ENCODE measurements around the gene WDR6.

The WDR6 gene

DNA sequence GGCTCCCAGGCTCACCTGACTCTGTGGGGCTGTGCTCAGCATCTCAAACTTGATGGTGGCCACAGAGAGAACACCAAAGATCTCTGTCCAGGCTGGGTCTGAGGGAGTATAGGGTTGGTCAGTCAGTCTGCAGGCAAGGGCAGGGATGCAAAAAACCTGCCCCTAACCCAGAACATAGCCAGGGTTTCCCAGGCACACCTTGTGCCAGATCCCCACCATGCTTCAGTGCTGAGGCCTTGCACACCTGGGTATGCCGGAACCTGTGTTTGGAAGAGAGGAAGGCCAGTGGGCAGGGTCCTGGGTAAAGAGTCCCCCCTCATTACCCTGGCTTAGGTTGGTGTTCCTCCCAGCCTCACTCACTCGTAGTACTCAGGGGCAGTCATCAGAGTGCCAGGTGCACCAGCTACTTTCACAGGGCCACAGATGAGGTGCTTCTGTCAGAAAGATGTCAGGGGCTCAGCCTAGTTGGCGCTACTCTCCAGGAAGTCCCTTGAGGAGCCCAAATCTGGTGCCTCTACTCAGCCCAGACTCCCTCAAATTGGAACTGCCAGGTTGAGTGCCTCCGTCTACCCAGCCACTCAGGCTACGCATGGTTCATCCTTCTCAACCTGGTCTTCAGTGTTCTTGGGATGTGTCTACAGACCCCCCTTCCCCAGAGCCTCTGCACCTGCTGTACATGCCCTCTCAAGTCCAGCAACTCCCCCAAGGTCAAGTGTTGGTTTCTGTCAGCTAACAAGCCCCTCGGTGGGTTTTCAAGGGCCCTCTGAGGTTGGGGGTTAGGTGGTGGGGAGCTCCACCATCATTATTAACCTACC lies 9.4 kb downstream of the WDR6 start:
- DNase-seq (ENCODE audit: low spot score) = no peak

DNA sequence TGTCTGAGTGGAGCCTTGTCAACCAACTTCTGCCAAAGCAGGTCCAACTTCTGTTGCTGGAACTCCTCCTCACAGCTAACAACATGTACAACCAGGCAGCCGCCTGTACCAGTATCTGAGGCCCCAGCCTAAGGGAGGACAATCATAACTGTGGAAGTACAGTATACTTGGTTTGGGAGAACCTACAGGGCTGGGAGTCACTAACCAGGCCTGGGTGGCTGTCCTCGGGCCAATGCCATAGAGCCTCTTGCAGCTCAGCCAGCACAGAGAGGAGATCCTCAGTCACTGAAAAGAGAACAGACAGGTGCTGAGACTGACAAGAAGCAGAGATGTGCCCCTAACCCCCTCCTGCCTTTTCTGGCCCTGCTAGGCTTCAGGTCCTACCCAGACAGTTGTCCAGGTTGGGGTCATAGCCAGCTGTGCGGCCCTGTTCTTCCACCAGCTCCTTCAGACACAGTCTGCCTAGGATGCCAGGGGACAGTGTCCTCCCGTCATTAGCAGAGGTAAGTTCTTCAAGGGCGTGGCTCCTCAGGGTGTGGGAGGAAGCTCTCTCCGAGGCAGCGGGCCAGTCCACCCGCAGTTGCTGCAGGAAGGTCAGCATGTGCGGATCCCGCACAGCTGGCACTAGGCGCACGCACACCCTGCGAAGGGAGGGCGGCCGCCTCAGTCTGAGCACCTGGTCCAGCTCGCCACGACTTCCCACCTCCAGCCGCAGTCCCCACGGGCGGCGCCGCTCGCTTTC lies 10.2 kb downstream of the WDR6 start:
- DNase-seq (ENCODE audit: low spot score) = no peak

DNA sequence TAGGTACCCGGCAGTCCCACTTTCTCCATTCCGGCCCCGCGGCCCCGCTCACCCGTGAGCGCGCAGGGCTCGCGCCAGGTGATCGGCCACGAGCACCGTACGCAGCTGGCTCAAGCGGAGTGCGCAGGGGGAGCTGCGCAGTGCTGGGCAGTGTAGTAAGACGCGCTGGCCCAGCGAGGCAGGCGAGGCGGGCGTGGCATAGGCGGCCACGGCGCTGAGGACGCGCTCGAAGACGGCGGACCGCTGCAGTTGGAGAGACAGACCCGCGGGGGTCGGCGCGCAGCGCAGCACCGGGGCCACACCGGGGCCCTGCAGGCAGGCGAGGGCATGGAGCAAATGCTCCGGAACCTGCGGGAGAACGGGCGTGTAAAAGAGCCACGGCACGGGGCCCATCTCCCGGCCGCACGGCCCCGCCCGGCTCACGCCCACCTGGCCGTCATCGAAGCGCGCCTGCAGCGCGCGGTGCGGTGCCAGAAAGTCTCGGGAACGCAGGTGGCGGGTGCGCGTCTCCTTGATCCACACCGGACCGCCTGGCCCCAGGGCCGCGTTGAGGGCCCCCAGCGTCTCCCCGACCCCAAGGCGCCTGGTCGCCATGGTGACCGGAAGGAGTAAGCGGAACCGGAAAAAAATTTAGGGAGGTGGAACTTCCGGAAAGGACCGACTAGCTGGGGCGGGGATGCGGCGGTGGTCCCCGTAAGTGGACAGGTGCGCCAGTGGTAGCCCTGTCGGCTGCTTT lies 10.9 kb downstream of the WDR6 start, which contains the start of gene DALRD3:
DALRD3 (minus strand) TSS at position 610 of the 736 bp plus-strand sequence; CDS start at position 594, 16 bp downstream.
- peak; percentile 83 for DNase-seq (ENCODE audit: low spot score)

DNA sequence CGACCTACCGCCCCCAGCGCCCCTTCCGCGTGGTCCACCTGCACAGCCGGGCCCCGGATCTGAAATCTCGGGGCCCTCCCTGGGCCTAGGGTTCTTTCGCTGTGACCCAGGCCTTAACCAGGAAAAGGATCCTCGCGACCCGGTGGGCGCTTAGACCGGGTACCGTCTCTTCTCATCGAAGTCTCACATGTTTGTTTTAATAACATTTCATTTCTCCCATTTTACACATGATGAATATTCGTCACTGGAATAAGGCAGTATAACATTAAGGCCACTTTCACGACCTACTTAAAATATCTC lies 11.5 kb downstream of the WDR6 start:
- no peak for DNase-seq (ENCODE audit: low spot score)

DNA sequence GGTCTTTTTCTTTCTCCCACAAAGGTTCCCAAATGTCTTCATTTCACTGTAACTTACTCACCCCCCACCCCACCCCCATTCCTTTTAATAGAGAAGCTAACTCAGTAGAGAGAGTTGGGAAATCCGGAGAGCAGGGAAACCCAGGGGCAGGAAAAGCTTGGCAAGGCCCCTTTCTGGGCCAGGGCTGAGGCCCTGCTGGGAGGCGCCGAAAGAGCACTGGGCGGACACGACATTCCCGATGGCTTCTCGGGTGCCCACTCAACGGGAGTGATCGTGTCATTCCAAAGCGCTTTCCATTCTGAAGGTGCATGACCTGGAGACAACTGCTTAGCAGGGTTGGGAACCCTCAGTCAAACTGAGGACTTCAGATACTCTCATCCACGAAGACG lies 12.7 kb downstream of the WDR6 start:
- no peak for DNase-seq (ENCODE audit: low spot score)

DNA sequence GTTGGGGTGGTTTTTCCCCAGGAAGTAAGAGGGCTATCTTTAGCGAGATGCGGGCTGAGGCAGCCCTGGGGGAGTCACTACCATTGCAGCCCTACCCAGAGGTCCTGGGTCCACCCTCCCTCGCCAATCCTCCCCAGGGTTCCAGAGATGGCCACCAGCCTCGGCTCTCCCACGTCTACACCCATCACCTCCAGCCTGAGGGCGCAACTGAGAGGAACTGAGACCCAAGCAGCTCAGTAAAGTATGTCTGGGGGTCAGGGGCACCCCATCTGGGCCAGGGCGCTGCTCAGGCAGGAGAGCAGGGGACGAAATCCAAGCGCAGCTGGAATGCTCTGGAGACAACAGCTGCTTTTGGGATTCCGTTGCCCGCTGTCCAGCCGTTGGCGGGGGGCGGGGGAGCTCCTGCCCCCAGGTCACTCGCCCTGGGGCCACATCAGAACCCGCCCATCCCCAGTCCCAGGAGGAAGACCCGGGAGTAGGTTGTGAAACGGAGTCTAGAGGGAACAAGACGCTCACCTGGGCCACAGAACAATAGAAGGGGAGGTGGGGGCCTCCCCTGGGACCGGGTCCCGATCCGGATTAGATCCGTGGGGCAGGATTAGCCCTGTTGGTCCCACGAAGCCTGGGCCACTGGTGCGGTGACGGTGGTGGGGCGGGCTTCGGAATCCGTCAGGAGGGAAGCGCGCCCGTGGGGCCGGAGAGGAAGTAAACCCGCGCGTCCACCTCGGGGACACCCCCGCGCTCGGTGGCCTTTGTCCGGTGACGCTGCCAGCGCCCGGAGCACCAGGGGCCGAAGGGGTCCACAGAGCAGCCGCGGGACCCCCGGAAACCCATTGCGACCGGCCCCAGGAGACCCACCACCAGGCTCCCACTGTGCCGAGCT lies 13.4 kb downstream of the WDR6 start:
- DNase-seq (ENCODE audit: low spot score) = no peak

DNA sequence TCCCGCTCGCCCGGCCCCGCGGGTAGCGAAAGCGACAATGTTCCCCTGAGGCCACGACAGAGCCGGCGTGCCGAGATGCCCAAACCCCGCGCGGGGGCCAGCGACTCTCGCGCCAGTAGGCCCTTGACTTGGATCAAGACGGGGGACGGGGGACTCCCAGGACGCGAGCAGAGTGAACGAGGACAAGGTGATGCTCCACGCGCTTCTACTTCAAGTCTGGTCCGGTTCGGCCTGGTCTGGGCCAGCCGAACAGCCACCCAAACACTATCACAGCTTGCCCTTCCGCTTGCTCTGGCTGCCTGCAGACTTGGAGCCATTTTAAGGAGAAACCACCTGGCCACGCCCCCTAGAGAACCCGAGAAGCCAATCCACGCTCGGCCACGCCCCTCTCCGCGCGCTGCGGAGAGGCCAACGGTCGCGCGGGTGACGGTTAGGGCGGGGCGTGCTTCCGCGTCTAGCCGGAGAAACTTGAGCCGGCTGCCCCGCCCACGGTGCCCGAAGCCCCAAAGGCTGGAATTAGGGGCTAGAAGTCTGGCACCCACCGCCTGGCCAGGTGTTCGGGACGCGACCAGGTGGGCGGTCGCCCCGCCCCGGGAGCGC lies 14.1 kb downstream of the WDR6 start:
- DNase-seq (ENCODE audit: low spot score) = peak; percentile 99

DNA sequence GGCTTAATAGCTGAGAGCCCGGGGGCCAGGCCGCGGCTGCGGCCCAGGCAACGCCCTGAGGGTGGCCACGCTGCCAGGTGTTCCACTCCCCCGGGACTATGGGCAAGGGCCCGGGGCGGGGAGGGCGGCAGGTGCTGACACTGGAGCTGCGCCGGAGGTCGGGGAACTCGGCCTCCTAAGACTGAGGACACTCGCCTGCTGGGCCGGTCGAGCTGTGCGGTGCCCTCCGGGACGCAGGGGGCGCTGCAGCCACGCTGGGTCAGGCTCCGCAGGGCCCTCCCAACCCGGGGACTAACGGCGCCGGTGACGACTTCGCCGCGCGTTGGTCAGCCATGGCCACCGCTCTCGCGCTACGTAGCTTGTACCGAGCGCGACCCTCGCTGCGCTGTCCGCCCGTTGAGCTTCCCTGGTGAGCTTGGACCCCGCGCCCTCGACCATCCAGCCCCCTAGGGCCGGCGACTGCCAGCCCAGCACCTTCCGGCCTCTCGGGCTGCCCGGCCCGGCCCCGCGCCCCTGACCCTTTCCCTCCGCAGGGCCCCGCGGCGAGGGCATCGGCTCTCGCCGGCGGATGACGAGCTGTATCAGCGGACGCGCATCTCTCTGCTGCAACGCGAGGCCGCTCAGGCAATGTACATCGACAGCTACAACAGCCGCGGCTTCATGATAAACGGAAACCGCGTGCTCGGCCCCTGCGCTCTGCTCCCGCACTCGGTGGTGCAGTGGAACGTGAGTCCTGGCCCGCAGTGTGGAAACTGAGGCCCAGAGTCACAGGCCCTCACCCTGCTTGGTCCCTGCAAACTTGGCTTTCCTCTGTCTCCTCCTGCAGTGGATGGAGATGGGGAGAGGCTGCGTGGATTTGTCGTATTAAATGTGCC lies 14.9 kb downstream of the WDR6 start, which contains the start of gene NDUFAF3:
NDUFAF3 (plus strand) TSS at position 309 of the 875 bp plus-strand sequence; CDS start at position 333, 24 bp downstream.
- DNase-seq (ENCODE audit: low spot score) = peak; percentile 95

DNA sequence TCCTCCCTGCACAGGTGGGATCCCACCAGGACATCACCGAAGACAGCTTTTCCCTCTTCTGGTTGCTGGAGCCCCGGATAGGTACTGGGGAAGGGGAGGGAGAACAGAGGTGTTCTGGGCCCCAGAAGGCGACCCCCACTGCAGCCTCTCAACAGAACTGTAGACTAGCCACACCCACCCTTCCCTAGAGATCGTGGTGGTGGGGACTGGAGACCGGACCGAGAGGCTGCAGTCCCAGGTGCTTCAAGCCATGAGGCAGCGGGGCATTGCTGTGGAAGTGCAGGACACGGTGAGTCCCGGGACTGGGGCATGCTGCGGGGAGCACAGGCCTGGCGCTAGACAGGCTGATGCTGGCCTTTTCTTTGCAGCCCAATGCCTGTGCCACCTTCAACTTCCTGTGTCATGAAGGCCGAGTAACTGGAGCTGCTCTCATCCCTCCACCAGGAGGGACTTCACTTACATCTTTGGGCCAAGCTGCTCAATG lies 15.5 kb downstream of the WDR6 start:
- DNase-seq (ENCODE audit: low spot score) = no peak

DNA sequence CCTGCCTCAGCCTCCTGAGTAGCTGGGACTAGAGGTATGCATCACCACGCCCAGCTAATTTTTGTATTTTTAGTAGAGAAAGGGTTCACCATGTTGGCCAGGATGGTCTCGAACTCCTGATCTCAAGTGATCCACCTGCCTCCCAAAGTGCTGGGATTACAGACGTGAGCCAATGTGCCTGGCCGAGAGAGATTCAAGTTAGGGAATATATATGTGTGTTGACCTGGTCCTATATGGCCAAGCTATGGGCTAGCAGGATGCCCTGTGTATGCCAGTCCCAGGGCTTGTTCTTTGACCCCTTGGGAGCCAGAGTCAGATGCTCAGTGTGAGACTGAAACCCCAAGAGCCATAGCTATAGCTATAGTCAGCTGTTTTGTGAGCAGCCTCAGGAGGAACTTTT lies 16.6 kb downstream of the WDR6 start:
- DNase-seq (ENCODE audit: low spot score) = no peak

DNA sequence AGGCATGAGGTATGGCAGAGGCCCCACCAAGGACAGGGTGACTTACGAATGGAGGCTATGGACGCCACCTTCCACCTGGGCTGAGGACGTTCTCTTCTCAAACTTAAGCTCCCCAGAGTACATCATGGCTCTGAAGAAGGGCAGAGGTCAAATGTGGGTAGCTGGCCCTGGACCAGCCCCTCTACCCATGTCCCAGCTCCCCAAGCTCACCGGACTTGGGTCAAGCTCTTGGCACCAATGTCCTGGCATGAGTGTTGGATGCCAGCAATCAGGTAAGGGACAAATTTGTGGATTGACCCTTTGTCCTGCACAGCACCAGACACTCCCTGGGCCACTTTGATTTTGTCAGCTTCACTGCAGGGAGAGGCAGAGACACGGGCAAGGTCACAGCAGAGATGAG lies 17.3 kb downstream of the WDR6 start:
- DNase-seq (ENCODE audit: low spot score) = no peak

DNA sequence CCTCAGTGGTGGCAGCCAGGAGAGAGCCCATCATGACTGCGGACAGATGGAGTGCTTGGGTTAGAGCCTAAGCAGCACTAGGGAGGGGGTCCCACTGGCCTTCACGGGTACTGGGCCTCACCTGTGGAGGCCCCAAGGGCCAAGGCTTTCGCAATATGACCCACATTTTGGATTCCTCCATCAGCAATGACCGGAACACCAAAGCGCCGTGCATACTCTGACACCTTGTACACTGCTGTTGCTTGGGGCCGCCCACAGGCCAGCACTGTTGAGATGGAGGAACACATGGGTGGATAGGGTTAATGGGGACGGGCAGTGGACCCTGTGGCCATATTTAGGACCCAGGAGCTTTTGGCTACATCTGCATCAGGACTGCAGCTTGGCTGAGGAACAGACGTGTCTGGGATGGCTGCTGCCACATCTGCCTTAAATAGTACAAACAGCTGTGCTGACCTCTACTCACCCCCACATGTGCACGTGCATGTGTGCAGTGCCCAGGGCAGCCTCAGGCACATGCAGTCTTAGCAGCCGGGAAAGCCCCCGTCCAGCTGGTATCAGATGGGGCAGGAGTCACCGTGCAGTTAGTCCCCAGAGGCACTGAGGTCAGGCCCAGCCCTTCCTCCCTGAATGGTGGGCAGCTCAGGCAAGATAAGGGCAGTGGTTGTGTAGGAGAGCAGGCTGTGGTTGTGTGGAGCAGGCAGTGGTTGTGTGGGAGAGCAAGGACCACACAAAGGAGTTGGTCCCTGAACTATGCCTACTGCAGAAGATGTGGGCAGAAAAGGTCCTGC lies 18.0 kb downstream of the WDR6 start:
- DNase-seq (ENCODE audit: low spot score) = no peak

DNA sequence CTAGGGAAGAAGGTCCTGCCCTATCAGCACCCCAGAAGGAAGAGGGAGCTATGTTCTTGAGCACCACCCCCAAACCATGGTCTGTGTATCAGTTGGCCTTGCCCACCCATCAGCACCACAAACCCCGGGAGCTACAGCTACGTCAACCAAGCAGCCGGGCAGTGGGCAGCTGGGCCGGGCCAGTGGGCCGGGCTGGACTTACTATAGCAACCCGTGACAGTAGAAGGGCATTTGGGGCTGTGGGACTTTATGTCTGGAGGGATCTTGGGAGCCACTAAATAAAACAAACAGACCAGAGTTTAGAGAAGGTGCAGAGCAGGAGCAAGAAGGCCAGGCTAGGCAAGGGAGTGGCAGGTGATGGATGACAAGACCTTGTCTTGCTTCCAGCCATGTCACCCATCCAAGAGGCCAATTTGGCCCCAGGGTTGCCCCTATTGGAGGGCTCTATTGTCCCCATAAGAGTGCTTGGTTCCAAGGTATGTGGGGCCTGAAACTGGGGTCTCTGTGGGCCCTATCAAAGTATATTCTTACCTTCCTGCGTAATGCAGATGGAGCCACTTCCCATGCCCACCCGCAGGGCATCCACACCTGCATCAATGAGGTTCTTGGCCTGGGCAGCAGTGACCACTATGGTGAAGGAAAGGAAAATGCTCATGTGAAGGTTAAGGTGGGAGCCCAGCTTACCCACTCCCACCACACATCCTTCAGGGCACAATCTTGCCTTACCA lies 18.8 kb downstream of the WDR6 start:
- no peak for DNase-seq (ENCODE audit: low spot score)

DNA sequence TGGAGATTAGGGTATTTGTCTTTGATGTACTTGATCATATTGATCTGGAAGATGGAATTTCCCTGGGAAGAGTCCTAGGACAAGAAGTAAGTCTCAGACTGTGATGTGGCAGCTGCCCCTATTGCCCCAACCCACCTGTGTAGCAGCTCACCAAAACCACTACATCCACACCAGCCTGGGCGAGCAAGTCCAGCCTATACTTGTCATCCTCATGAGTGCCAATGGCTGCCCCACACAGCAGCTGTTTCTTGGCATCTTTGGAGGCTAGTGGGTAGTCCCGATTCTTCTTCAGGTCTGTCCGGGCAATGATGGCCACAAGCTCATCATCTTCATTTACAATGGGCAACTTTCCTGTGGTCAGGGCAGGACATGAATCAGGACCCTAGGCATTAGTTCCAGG lies 19.3 kb downstream of the WDR6 start:
- DNase-seq (ENCODE audit: low spot score) = no peak

DNA sequence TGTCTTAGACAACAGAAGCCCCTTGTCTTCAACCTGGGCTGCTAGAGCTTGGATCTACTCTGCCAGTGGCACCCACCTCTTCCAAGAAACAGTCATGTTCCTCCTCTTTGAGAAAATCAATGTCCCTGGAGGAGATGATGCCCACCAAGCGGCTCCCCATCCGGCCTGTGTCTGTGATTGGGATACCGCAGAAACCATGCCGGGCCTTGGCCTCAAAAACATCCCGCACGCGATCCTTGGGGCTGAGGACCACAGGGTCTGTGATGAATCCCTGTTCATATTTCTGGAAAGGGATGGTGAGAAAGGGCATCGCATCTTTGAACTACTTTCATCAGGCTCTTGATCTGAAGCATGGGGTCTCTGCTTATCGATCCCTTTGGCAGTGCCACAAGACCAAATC lies 20.4 kb downstream of the WDR6 start:
- no peak for DNase-seq (ENCODE audit: low spot score)

DNA sequence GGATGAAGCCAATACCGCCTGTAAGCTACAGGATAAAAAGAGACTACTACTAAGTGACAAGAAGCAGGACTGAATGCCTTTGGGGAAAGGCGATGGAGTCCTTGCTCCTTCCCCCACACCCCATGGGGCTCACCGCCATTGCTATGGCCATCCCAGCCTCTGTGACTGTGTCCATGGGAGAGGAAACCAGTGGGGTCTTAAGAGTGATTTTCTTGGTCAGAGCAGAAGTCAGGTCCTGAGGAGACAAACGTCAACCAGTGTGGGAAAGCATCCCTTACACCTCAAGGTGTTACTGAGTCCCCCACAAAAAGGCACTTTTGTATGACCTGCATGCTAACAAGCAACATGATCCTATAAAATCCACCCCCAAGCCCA lies 21.1 kb downstream of the WDR6 start:
- DNase-seq (ENCODE audit: low spot score) = no peak

DNA sequence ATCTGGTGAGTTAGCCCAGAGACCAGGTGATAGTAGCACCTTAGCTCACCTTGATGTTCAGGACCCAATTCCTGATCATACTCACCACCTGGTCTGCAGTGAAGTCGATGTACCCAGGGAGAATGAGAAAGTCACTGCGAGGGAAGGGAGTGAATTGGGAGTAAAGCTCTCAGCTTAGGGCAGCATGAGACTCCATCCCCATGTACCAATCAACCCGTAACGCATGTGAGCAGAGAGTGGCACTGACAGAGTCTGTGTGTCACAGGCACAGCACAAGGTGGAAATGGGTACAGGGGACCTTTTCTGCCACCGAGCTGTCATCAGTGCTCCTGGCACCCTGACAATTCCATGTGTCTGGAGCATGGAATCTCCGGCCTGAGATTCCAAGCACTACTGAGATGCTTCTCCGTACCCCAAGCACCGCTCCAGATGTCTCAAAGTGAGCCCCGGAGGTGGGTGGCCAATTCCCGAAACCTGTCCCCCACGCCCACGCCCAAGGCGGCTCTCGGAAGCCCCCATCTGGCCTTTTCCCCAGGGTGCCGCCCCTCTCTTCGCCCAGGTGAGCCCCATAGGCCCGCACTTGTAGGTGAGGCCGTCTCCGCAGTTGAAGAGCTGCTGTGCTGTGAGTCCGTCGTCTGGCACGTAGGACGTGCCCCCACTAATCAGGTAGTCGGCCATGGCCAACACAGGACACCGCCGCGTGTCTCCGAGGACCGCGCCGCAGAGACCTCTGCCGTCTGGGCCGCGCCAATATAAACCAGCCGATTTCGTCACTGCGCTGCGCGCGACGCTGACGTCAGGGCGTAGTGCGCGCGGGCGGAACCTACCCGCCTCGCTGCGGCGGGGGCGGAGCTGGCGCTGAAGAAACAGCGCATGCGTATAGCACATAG lies 21.7 kb downstream of the WDR6 start, which contains the start of gene IMPDH2:
IMPDH2 (minus strand) TSS at position 726 of the 890 bp plus-strand sequence; CDS start at position 678, 48 bp downstream.
- DNase-seq (ENCODE audit: low spot score) = peak; percentile 96

DNA sequence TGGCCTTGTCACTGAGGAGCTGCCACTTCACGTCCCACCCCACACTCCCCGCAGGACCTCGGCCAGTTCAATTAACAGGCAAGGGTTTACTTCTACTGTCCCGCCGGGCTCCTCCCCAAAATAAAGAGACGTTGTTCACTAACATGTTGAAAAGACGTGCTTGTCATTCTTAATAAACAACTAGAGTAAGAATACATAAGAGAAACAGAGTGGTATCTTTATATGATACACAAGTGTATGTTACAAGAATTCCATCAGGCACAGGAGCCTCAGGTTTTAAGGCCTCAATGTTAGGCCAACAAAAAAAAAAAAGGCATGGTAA lies 22.3 kb downstream of the WDR6 start:
- no peak for DNase-seq (ENCODE audit: low spot score)

Measured in left forelimb (tissue), 1 donor.